ENCODE results near the gene UPP2. TPM values are rescaled to one million over a fixed set of nuclear protein-coding genes. Genes with fewer than 3 reads are reported as not detected.

UPP2 gene
- total RNA-seq, 1 donor from 2014 or later = not detected

DNA sequence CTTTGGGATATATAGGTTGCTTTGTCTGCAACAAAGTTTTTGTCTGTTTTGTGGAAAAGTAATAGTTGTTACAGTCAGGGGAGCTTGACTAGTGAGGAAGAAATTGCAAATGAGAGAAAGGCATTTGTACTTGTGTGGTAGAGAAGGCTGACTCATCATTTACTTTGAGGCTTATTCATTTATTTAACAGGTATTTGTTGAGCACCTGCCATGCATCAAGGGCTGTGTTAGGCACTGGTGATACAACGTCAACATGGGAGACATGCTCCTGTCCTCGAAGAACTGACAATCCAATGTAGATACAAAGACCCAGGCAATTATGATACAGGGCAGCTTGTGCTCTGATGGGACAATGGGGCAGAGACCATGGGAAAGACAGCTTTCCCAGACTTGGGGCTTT is 79.5 kb downstream of the UPP2 start:
- H3K36me3 Mint-ChIP-seq = no peaks in the 10 kb centered on the region
- no peak overlapping the region for H3K4me3 Mint-ChIP-seq
- TF ChIP-seq, protein P1, sequence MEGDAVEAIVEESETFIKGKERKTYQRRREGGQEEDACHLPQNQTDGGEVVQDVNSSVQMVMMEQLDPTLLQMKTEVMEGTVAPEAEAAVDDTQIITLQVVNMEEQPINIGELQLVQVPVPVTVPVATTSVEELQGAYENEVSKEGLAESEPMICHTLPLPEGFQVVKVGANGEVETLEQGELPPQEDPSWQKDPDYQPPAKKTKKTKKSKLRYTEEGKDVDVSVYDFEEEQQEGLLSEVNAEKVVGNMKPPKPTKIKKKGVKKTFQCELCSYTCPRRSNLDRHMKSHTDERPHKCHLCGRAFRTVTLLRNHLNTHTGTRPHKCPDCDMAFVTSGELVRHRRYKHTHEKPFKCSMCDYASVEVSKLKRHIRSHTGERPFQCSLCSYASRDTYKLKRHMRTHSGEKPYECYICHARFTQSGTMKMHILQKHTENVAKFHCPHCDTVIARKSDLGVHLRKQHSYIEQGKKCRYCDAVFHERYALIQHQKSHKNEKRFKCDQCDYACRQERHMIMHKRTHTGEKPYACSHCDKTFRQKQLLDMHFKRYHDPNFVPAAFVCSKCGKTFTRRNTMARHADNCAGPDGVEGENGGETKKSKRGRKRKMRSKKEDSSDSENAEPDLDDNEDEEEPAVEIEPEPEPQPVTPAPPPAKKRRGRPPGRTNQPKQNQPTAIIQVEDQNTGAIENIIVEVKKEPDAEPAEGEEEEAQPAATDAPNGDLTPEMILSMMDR (IDR thresholded peaks at IDR 0.05; ENCODE audit: unreplicated experiment) = no peak
- no peaks in the 10 kb centered on the region for H3K9me3 Mint-ChIP-seq
- no peak overlapping the region for H3K27ac Mint-ChIP-seq
- H3K27me3 Mint-ChIP-seq (ENCODE audit: low read depth) = no peaks in the 10 kb centered on the region
- DNase-seq (ENCODE audit: low spot score in 2 of 2, unreplicated experiment in 2 of 2) = no peak
- peaks cover 13% of the 10 kb centered on the region for H3K4me1 Mint-ChIP-seq

DNA sequence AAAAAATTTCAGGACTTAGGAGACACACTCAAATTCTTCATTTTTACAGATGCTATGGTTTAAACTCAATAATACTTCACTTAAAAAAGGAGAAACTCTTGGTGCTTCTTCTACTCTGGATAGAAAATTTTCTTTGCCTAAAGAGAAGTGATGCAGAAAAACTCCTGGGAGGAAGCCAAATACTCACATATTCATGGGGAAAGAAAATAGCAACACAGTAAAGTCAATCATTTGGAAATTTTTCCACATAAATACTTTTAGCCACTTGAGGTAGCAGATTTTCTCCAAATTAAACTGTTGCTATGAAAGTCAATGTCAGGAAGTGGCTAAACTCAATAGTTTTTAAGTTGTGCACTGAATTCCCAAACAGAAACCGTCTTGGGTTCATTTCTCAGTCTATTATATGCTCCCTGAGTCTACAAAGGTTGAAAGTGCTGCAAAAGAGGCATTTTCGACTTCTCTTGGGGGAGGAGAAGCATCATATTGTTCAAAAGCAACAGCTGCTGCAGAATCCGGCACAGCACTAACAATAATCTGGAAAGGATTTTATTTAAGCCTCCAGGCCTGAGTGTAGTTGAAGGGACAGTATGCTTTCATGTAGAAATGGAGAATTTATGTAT is 81.1 kb downstream of the UPP2 start:
- Mint-ChIP-seq H3K4me3 (no peak overlapping the region), H3K36me3 (no peaks in the 10 kb centered on the region), H3K4me1 (peaks cover 13% of the 10 kb centered on the region), H3K27me3 (ENCODE audit: low read depth) (no peaks in the 10 kb centered on the region), H3K9me3 (no peaks in the 10 kb centered on the region), H3K27ac (no peak overlapping the region)
- DNase-seq (ENCODE audit: low spot score in 2 of 2, unreplicated experiment in 2 of 2) = no peak
- TF ChIP-seq, protein P1 (IDR thresholded peaks at IDR 0.05; ENCODE audit: unreplicated experiment) = no peak

DNA sequence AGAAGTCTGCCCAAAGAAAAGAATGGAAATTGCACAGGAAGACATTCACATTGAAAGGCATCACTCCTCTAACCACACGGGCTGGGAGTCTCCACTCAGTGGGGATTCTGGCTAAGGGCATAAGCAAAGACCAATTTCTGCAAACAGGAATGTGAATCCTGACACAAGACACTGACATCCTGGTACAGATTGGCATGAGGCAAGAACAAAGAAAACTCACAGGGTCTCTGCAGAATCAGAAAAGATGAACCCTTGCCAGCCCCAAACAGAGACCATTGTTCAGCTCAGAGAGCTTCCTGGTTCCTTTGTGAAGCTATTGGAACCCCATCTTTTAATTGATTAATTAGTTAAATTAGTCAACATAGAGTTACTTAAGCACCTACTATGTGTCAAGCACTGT is 82.3 kb downstream of the UPP2 start:
- Mint-ChIP-seq H3K4me1 (peaks cover 12% of the 10 kb centered on the region), H3K27ac (no peak overlapping the region), H3K9me3 (no peaks in the 10 kb centered on the region), H3K27me3 (ENCODE audit: low read depth) (no peaks in the 10 kb centered on the region), H3K36me3 (no peaks in the 10 kb centered on the region), H3K4me3 (no peak overlapping the region)
- no peak for DNase-seq (ENCODE audit: low spot score in 2 of 2, unreplicated experiment in 2 of 2)
- TF ChIP-seq, protein P1 (IDR thresholded peaks at IDR 0.05; ENCODE audit: unreplicated experiment) = no peak

DNA sequence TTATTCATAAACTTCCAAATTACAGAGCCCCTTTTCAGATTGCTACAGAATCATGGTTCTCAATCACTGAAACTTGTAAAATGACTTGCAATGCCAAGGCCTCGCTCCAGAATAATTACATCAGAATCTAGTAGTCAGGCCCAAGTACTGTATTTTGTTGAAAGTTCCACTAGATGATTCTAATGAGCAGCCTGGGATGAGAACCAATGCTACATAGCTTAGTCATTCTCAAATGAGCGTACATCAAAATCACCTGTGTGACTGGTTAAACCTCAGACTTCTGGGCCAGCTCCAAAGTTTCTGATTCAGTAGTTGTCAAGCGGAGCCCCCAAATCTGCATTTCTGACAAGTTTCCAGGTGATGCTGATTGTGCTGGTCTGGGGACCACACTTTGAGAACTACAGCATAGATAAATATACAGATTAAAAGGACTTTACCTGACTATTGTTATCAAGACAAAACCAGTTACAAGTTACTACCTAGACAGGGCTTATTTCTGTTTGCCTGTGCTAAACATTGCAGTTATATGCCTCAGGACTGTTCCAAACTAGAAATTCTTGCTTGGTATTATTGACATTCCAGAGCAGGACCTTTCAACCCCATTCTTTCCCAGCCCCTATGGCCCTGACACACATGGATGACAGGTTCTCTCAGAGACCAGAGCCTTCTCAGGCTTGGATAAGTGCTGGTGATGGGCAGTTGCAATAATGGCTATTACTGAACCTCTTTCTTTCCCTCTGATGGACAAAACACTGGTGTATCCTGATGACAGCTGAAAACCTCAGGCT is 83.1 kb downstream of the UPP2 start:
- TF ChIP-seq, protein P1 (IDR thresholded peaks at IDR 0.05; ENCODE audit: unreplicated experiment) = no peak
- Mint-ChIP-seq H3K4me1 (peaks cover 11% of the 10 kb centered on the region), H3K36me3 (no peaks in the 10 kb centered on the region), H3K27ac (no peak overlapping the region), H3K4me3 (no peak overlapping the region), H3K27me3 (ENCODE audit: low read depth) (no peaks in the 10 kb centered on the region), H3K9me3 (no peaks in the 10 kb centered on the region)
- no peak for DNase-seq (ENCODE audit: low spot score in 2 of 2, unreplicated experiment in 2 of 2)

Other genes with a start within 250 kb of the UPP2 start
- 24.7 to 27.5 TPM (median 27.0 TPM) in 3 replicates for gene ACVR1, start 225.5 kb upstream of the UPP2 start, total RNA-seq